ENCODE measurements around the gene XPR1.

XPR1 gene

GRCh38 chr1:180838535-180838934, 206.7 kb downstream of the XPR1 start:
- WGBS (ENCODE audit: extremely low coverage, insufficient coverage, low lambda C conversion rate), result no CpG with 5 or more reads among the region's 3 CpGs
- H2BK120ac ChIP-seq (ENCODE audit: low read depth, low read length), result no peak overlapping the region

GRCh38 chr1:180839547-180839946, 207.7 kb downstream of the XPR1 start:
- H3K9ac ChIP-seq (ENCODE audit: low read length), result no peak overlapping the region
- no peak for DNase-seq
- H2BK15ac ChIP-seq (replicated peaks; ENCODE audit: low read depth), result no peak overlapping the region
- no peak overlapping the region for H2AK5ac ChIP-seq (ENCODE audit: low read length)
- no peak overlapping the region for H3K4ac ChIP-seq (ENCODE audit: low read depth, low read length)
- no peak overlapping the region for H3K56ac ChIP-seq (ENCODE audit: low read length)
- no peaks in the 10 kb centered on the region for H3K79me1 ChIP-seq (ENCODE audit: low read length)
- H4K8ac ChIP-seq (ENCODE audit: low read depth, low read length), result no peak overlapping the region
- no peaks in the 10 kb centered on the region for H3K4me1 ChIP-seq (ENCODE audit: control insufficient read depth, low read depth, low read length)
- H3K18ac ChIP-seq (ENCODE audit: low read length), result no peak overlapping the region
- H3K27ac ChIP-seq (ENCODE audit: low read depth, low read length), result no peak overlapping the region
- H3K23ac ChIP-seq (ENCODE audit: low read length), result no peak overlapping the region
- no peak overlapping the region for H2BK120ac ChIP-seq (ENCODE audit: low read depth, low read length)
- H4K5ac ChIP-seq (ENCODE audit: low read length), result no peak overlapping the region
- no peak overlapping the region for H3K4me3 ChIP-seq (ENCODE audit: low read length)
- H3K36me3 ChIP-seq (ENCODE audit: control insufficient read depth, insufficient read depth, low read length), result no peaks in the 10 kb centered on the region
- H2BK5ac ChIP-seq (ENCODE audit: low read length), result no peak overlapping the region
- no peak overlapping the region for H3K4me2 ChIP-seq (ENCODE audit: low read length)
- no peaks in the 10 kb centered on the region for H3K79me2 ChIP-seq (ENCODE audit: control insufficient read depth, insufficient read depth, low read length)
- no CpG with 5 or more reads among the region's 4 CpGs for WGBS (ENCODE audit: extremely low coverage, insufficient coverage, low lambda C conversion rate)
- H3K27me3 ChIP-seq (ENCODE audit: insufficient read depth, low read length, poor library complexity), result no peaks in the 10 kb centered on the region

More at GRCh38 chr1:180838535-180838934, 206.7 kb downstream of the XPR1 start:
- no peak overlapping the region for H4K8ac ChIP-seq (ENCODE audit: low read depth, low read length)
- H3K23ac ChIP-seq (ENCODE audit: low read length), result no peak overlapping the region
- H2AK5ac ChIP-seq (ENCODE audit: low read length), result no peak overlapping the region
- no peak overlapping the region for H2BK5ac ChIP-seq (ENCODE audit: low read length)
- no peak overlapping the region for H4K5ac ChIP-seq (ENCODE audit: low read length)
- no peak overlapping the region for H3K4ac ChIP-seq (ENCODE audit: low read depth, low read length)
- no peak overlapping the region for H3K27ac ChIP-seq (ENCODE audit: low read depth, low read length)
- no peaks in the 10 kb centered on the region for H3K27me3 ChIP-seq (ENCODE audit: insufficient read depth, low read length, poor library complexity)
- no peaks in the 10 kb centered on the region for H3K79me1 ChIP-seq (ENCODE audit: low read length)
- H3K4me3 ChIP-seq (ENCODE audit: low read length), result no peak overlapping the region
- H3K4me2 ChIP-seq (ENCODE audit: low read length), result no peak overlapping the region
- no peaks in the 10 kb centered on the region for H3K36me3 ChIP-seq (ENCODE audit: control insufficient read depth, insufficient read depth, low read length)
- DNase-seq, result no peak
- no peak overlapping the region for H3K18ac ChIP-seq (ENCODE audit: low read length)
- no peaks in the 10 kb centered on the region for H3K79me2 ChIP-seq (ENCODE audit: control insufficient read depth, insufficient read depth, low read length)
- H2BK15ac ChIP-seq (replicated peaks; ENCODE audit: low read depth), result no peak overlapping the region
- no peak overlapping the region for H3K56ac ChIP-seq (ENCODE audit: low read length)
- H3K9ac ChIP-seq (ENCODE audit: low read length), result no peak overlapping the region
- H3K4me1 ChIP-seq (ENCODE audit: control insufficient read depth, low read depth, low read length), result no peaks in the 10 kb centered on the region

DNA sequence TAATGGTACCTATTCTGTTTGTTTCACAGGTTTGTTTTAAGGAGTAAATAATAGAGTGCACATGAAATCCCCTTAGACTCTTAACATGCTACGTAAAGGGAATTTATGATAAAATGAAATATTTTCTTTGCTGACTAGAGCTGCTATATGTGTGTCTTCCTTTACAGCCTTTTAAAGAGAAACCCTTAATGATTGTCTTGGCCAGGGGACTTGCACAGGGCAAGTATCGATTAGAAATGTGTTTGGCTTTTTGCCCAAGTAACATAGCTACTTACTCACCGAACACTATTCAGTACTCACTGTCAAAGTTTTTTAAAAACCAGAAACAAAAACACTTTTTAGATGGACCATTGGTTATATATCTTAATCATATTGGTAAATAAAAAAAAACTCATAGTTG, 209.6 kb downstream of the XPR1 start:
- H2BK15ac ChIP-seq (replicated peaks; ENCODE audit: low read depth), result no peak overlapping the region
- H3K9ac ChIP-seq (ENCODE audit: low read length), result no peak overlapping the region
- no peaks in the 10 kb centered on the region for H3K4me1 ChIP-seq (ENCODE audit: control insufficient read depth, low read depth, low read length)
- H3K4me2 ChIP-seq (ENCODE audit: low read length), result no peak overlapping the region
- H3K4ac ChIP-seq (ENCODE audit: low read depth, low read length), result no peak overlapping the region
- H3K79me1 ChIP-seq (ENCODE audit: low read length), result no peaks in the 10 kb centered on the region
- H3K36me3 ChIP-seq (ENCODE audit: control insufficient read depth, insufficient read depth, low read length), result no peaks in the 10 kb centered on the region
- no peak for DNase-seq
- no peaks in the 10 kb centered on the region for H3K27me3 ChIP-seq (ENCODE audit: insufficient read depth, low read length, poor library complexity)
- H2BK120ac ChIP-seq (ENCODE audit: low read depth, low read length), result no peak overlapping the region
- H3K56ac ChIP-seq (ENCODE audit: low read length), result no peak overlapping the region
- H3K27ac ChIP-seq (ENCODE audit: low read depth, low read length), result no peak overlapping the region
- no peaks in the 10 kb centered on the region for H3K79me2 ChIP-seq (ENCODE audit: control insufficient read depth, insufficient read depth, low read length)
- H3K23ac ChIP-seq (ENCODE audit: low read length), result no peak overlapping the region
- no CpG with 5 or more reads among the region's 3 CpGs for WGBS (ENCODE audit: extremely low coverage, insufficient coverage, low lambda C conversion rate)
- no peak overlapping the region for H2AK5ac ChIP-seq (ENCODE audit: low read length)
- no peak overlapping the region for H2BK5ac ChIP-seq (ENCODE audit: low read length)
- H3K4me3 ChIP-seq (ENCODE audit: low read length), result no peak overlapping the region
- H4K8ac ChIP-seq (ENCODE audit: low read depth, low read length), result no peak overlapping the region
- H3K18ac ChIP-seq (ENCODE audit: low read length), result no peak overlapping the region
- no peak overlapping the region for H4K5ac ChIP-seq (ENCODE audit: low read length)

GRCh38 chr1:180842052-180842451, 210.2 kb downstream of the XPR1 start:
- Histone ChIP-seq H3K36me3 (ENCODE audit: control insufficient read depth, insufficient read depth, low read length) (no peaks in the 10 kb centered on the region), H4K8ac (ENCODE audit: low read depth, low read length) (no peak overlapping the region), H2BK15ac (replicated peaks; ENCODE audit: low read depth) (no peak overlapping the region), H3K23ac (ENCODE audit: low read length) (no peak overlapping the region), H3K4me2 (ENCODE audit: low read length) (no peak overlapping the region), H2BK120ac (ENCODE audit: low read depth, low read length) (no peak overlapping the region), H3K56ac (ENCODE audit: low read length) (no peak overlapping the region), H2AK5ac (ENCODE audit: low read length) (no peak overlapping the region), H3K9ac (ENCODE audit: low read length) (no peak overlapping the region), H3K4me3 (ENCODE audit: low read length) (no peak overlapping the region), H3K27me3 (ENCODE audit: insufficient read depth, low read length, poor library complexity) (no peaks in the 10 kb centered on the region), H3K18ac (ENCODE audit: low read length) (no peak overlapping the region), H3K79me2 (ENCODE audit: control insufficient read depth, insufficient read depth, low read length) (no peaks in the 10 kb centered on the region), H4K5ac (ENCODE audit: low read length) (no peak overlapping the region), H3K4me1 (ENCODE audit: control insufficient read depth, low read depth, low read length) (no peaks in the 10 kb centered on the region), H3K27ac (ENCODE audit: low read depth, low read length) (no peak overlapping the region), H3K79me1 (ENCODE audit: low read length) (no peaks in the 10 kb centered on the region), H3K4ac (ENCODE audit: low read depth, low read length) (no peak overlapping the region), H2BK5ac (ENCODE audit: low read length) (no peak overlapping the region)
- no CpG with 5 or more reads among the region's 1 CpG for WGBS (ENCODE audit: extremely low coverage, insufficient coverage, low lambda C conversion rate)
- DNase-seq, result peak; percentile 51

- H3K27ac ChIP-seq (ENCODE audit: low read depth, low read length), result no peak overlapping the region
- no peak overlapping the region for H2AK5ac ChIP-seq (ENCODE audit: low read length)
- H3K79me2 ChIP-seq (ENCODE audit: control insufficient read depth, insufficient read depth, low read length), result no peaks in the 10 kb centered on the region
- H4K8ac ChIP-seq (ENCODE audit: low read depth, low read length), result no peak overlapping the region
- H3K56ac ChIP-seq (ENCODE audit: low read length), result no peak overlapping the region
- no peak overlapping the region for H3K4me3 ChIP-seq (ENCODE audit: low read length)
- no peak overlapping the region for H2BK15ac ChIP-seq (replicated peaks; ENCODE audit: low read depth)
- no peaks in the 10 kb centered on the region for H3K4me1 ChIP-seq (ENCODE audit: control insufficient read depth, low read depth, low read length)
- H3K4ac ChIP-seq (ENCODE audit: low read depth, low read length), result no peak overlapping the region
- no peaks in the 10 kb centered on the region for H3K36me3 ChIP-seq (ENCODE audit: control insufficient read depth, insufficient read depth, low read length)
- DNase-seq, result peak; percentile 17
- no peaks in the 10 kb centered on the region for H3K27me3 ChIP-seq (ENCODE audit: insufficient read depth, low read length, poor library complexity)
- H3K18ac ChIP-seq (ENCODE audit: low read length), result no peak overlapping the region
- no peak overlapping the region for H4K5ac ChIP-seq (ENCODE audit: low read length)
- no peak overlapping the region for H3K4me2 ChIP-seq (ENCODE audit: low read length)
- no peak overlapping the region for H2BK120ac ChIP-seq (ENCODE audit: low read depth, low read length)
- H3K79me1 ChIP-seq (ENCODE audit: low read length), result no peaks in the 10 kb centered on the region
- H3K9ac ChIP-seq (ENCODE audit: low read length), result no peak overlapping the region
- WGBS (ENCODE audit: extremely low coverage, insufficient coverage, low lambda C conversion rate), result no CpG with 5 or more reads among the region's 5 CpGs
- H3K23ac ChIP-seq (ENCODE audit: low read length), result no peak overlapping the region
- no peak overlapping the region for H2BK5ac ChIP-seq (ENCODE audit: low read length)
Measured at GRCh38 chr1:180842491-180843275, 210.9 kb downstream of the XPR1 start.

DNA sequence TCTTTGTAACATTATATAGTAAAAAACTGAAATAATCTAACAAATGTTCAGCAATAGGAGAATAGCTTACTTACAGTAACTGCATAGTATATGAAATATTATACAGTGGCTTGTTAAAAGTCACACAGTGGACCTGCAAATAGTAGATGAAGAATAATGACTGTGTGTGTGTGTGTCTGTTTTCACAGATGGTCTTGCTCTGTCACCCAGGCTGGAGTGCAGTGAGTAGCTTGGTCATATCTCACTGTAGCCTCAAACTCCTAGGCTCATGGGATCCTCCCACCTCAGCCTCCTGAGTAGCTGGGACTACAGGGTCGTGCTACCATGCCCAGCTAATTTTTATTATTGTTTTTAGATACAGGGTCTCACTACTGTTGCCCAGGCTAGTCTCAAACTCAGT, 213.5 kb downstream of the XPR1 start:
- no peaks in the 10 kb centered on the region for H3K4me1 ChIP-seq (ENCODE audit: control insufficient read depth, low read depth, low read length)
- no peak overlapping the region for H3K56ac ChIP-seq (ENCODE audit: low read length)
- H2BK120ac ChIP-seq (ENCODE audit: low read depth, low read length), result no peak overlapping the region
- H3K27me3 ChIP-seq (ENCODE audit: insufficient read depth, low read length, poor library complexity), result no peaks in the 10 kb centered on the region
- H3K79me2 ChIP-seq (ENCODE audit: control insufficient read depth, insufficient read depth, low read length), result no peaks in the 10 kb centered on the region
- H3K4me2 ChIP-seq (ENCODE audit: low read length), result no peak overlapping the region
- no peak overlapping the region for H3K9ac ChIP-seq (ENCODE audit: low read length)
- H2BK5ac ChIP-seq (ENCODE audit: low read length), result no peak overlapping the region
- WGBS (ENCODE audit: extremely low coverage, insufficient coverage, low lambda C conversion rate), result no CpG with 5 or more reads among the region's 1 CpG
- H3K27ac ChIP-seq (ENCODE audit: low read depth, low read length), result no peak overlapping the region
- no peak overlapping the region for H3K4me3 ChIP-seq (ENCODE audit: low read length)
- H3K79me1 ChIP-seq (ENCODE audit: low read length), result no peaks in the 10 kb centered on the region
- H3K18ac ChIP-seq (ENCODE audit: low read length), result no peak overlapping the region
- no peak for DNase-seq
- no peak overlapping the region for H4K5ac ChIP-seq (ENCODE audit: low read length)
- H2BK15ac ChIP-seq (replicated peaks; ENCODE audit: low read depth), result no peak overlapping the region
- H2AK5ac ChIP-seq (ENCODE audit: low read length), result no peak overlapping the region
- H3K4ac ChIP-seq (ENCODE audit: low read depth, low read length), result no peak overlapping the region
- H3K23ac ChIP-seq (ENCODE audit: low read length), result no peak overlapping the region
- H4K8ac ChIP-seq (ENCODE audit: low read depth, low read length), result no peak overlapping the region
- no peaks in the 10 kb centered on the region for H3K36me3 ChIP-seq (ENCODE audit: control insufficient read depth, insufficient read depth, low read length)

Data from mesendoderm (in vitro differentiated cells).